Coronary artery (tissue), 2 donors: ENCODE results near the gene MYO7A.

Experiments used
- DNase-seq: peaks from one replicate; pipeline ENCODE4 v3.0.0-alpha.2; 2017; ENCODE audit warnings: low spot score
- H3K27ac ChIP-seq, 2 donors: fragments of 200-600 bp; sonication (generic); one replicate each; pipeline ENCODE4 v1.5.1; 2016 to 2019
- H3K4me3 ChIP-seq: fragments of 200-600 bp; sonication (generic); 2 replicates; pipeline ENCODE4 v1.5.1; 2016; ENCODE audit warnings: mild to moderate bottlenecking, moderate library complexity
- TF ChIP-seq, protein P1 (sequence below): fragments of 200-600 bp; sonication (generic); IDR thresholded peaks from one replicate; pipeline ENCODE4 v1.5.1; 2019; ENCODE audit warnings: antibody characterized with exemption

The MYO7A gene

DNA sequence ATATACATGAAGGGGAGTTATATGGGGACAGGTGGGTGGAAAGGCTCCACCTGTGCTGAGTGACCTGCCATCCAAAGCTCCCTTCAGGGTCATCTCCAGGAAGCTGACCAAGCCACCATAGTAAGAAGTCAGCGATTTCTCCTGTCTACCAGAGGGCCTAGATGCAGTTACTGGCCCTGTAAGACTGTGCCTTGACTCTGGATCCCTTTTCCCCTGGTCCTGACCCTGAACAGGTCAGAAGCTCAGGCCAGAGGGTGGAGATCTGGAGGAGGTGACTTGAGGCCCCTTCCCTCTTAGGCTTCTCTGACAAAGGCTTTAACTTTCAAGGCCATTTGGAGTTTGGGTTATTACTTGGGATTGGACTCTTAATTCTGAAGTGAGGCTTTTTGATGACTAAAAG lies 103.8 kb downstream of the MYO7A start:
- Histone ChIP-seq H3K4me3 (no peak overlapping the region), H3K27ac (no peak overlapping the region)
- TF ChIP-seq, protein P1, sequence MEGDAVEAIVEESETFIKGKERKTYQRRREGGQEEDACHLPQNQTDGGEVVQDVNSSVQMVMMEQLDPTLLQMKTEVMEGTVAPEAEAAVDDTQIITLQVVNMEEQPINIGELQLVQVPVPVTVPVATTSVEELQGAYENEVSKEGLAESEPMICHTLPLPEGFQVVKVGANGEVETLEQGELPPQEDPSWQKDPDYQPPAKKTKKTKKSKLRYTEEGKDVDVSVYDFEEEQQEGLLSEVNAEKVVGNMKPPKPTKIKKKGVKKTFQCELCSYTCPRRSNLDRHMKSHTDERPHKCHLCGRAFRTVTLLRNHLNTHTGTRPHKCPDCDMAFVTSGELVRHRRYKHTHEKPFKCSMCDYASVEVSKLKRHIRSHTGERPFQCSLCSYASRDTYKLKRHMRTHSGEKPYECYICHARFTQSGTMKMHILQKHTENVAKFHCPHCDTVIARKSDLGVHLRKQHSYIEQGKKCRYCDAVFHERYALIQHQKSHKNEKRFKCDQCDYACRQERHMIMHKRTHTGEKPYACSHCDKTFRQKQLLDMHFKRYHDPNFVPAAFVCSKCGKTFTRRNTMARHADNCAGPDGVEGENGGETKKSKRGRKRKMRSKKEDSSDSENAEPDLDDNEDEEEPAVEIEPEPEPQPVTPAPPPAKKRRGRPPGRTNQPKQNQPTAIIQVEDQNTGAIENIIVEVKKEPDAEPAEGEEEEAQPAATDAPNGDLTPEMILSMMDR = no peak
- DNase-seq = no peak

DNA sequence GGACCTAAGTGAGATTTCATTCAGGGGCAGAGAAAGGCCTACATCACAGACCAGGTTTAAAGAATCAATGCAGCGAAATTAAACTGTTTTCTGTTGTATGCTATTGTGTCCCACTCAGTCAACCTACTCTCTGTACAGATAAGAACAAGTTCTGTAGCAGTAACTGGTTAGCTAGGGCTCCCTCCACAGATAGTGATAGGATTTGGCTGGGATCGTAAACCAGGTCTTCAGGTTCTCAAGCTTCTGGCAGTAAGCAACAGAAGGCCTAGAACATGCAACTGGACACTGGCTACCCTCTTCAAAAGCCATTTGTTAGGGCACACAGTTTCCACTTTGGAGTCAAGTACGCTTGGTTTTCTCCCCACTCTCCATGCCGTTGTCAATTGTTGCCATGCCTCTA lies 104.2 kb downstream of the MYO7A start:
- no peak overlapping the region for H3K4me3 ChIP-seq
- H3K27ac ChIP-seq = no peak overlapping the region
- TF ChIP-seq, protein P1 = no peak
- no peak for DNase-seq

DNA sequence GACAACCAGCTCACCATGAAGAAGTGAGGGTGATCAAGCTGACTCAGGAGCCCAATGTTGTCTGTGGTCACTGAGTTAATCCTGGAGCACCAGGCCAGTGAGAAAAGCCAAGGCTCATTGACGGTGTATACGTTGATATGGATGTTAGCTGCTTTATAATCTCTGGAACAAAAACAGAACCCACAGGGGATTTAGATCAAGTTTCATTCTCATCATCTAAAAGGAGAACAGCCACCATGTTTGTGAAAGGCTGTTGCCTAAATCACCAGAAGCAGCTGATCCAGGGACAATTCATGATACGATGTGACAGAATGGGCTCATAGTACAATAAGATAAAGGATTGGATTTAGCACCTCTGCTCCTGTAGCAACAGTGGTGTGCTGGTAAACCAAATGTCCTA lies 105.0 kb downstream of the MYO7A start:
- no peak for DNase-seq
- H3K27ac ChIP-seq = no peak overlapping the region
- no peak overlapping the region for H3K4me3 ChIP-seq
- TF ChIP-seq, protein P1 = no peak

DNA sequence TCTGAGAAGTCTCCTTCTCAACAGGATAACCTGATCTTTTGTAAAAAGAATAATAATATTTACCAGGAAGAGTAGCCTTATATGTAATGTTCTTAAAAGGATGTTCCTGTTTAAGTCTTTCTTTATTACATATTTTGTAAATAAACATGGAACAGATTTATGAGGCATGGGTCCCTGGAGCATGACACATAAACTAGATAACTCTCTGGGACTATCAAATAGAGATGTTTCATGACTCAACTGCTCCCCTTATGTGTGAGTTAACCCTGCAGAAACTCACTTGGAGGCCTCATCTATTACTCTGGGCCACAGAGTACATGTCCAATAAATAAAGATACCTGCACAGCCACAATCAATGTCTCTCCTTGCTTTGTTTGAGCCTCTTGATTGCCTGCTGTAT lies 108.9 kb downstream of the MYO7A start:
- no peak overlapping the region for H3K27ac ChIP-seq
- no peak for DNase-seq
- TF ChIP-seq, protein P1 = no peak
- H3K4me3 ChIP-seq = no peak overlapping the region

DNA sequence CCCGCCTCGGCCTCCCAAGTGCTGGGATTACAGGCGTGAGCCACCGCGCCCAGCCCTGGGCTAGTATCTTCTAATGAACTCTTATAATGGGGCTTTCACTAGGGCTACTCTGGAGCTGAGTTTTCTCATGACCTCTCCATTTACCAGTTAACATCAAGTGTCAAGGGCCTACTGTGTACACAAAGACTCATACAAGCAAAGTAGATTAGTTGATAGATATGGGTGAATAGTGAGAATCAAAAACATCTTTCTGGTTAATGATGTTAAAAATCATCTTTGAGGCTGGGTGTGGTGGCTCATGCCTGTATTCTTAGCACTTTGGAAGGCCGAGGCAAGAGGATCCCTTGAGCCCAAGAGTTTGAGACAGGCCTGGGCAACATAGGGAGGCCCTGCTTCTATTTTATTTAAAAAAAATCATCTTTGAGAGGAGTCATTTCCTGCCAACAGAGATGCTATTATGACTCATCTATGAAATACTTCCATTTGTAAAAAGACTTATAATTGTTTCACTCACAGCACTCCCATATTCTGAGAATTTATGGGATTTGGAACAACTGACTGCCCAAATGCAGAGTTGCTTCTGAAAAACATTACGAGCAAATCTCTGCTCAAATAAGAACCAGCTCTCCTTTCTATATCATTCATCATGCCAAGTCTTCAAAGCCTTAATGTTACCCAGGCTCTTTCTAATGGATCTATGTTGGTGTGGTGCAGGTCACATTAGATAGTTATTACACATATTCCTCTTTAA lies 116.4 kb downstream of the MYO7A start:
- Histone ChIP-seq H3K4me3 (no peak overlapping the region), H3K27ac (no peak overlapping the region)
- DNase-seq = no peak
- TF ChIP-seq, protein P1 = no peak

DNA sequence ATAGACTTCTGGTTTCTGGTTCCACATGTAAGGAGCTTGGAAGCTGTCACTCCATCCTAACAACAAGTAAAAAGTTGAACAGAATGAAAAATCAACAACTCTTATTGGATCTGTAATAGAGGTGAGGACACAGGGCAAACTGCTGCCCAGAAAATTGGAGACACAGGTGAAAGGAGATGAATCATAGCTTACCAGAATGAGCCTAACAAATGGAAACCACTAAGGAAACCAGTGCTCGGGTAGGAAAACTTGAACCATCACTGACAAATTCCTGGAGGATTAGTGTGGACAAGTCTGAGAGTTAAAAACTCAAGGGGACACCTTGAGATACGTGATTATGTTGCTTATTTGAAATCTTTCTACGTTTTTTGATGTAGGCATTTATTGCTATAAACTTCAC lies 121.4 kb downstream of the MYO7A start:
- no peak overlapping the region for H3K27ac ChIP-seq
- no peak overlapping the region for H3K4me3 ChIP-seq
- TF ChIP-seq, protein P1 = no peak
- no peak for DNase-seq

DNA sequence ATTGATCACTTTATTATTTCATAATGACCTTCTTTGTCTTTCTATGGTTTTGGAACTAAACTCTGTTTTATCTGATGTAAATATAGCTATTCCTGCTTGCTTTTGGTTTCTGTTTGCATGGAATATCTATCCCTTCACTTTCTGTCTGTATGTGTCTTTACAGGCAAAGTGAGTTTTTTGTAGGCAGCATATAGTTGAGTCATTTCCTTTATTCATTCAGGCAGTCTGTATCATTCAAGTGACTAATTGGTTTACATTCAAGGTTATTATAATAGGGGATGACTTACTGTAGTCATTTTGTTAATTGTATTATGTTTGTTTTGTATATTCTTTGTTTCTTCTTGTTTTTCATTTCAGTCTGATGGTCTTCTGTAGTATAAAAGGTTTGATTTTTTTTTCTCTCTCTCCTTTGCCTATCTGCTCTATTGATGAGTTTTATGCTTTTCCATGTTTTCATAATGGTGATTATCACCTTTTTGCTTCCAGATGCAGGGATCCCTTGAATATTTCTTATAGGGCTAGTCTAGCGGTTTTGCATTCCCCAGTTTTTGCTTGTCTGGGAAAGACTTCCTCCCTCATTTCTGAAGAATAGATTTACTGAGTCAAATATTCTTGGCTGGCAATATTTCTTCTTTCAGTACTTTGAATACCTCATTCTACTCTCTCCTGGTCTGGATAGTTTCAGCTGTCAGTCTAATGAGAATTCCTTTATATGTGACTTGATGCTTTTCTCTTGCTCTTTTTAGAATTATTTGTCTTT lies 123.0 kb downstream of the MYO7A start:
- DNase-seq = no peak
- H3K27ac ChIP-seq = no peak overlapping the region
- H3K4me3 ChIP-seq = no peak overlapping the region
- TF ChIP-seq, protein P1 = no peak
